ENCODE data around the gene NEMP2.

NEMP2 gene

GRCh38 chr2:190460487-190460886, 74.0 kb downstream of the NEMP2 start:
- in situ Hi-C loops (cut with MboI; ENCODE audit: low sequenced_read_pairs) = no loop called here

GRCh38 chr2:190459881-190460280, 74.6 kb downstream of the NEMP2 start:
- in situ Hi-C loops (cut with MboI; ENCODE audit: low sequenced_read_pairs) = no loop called here

GRCh38 chr2:190458352-190459107, 76.0 kb downstream of the NEMP2 start:
- in situ Hi-C loops (cut with MboI; ENCODE audit: low sequenced_read_pairs) = no loop called here

- in situ Hi-C loops (cut with MboI; ENCODE audit: low sequenced_read_pairs) = no loop called here
Observed at GRCh38 chr2:190457256-190457655, 77.3 kb downstream of the NEMP2 start.

- in situ Hi-C loops (cut with MboI; ENCODE audit: low sequenced_read_pairs) = no loop called here
Observed at GRCh38 chr2:190456833-190457232, 77.7 kb downstream of the NEMP2 start.

GRCh38 chr2:190455358-190456095, 79.0 kb downstream of the NEMP2 start:
- in situ Hi-C loops (cut with MboI; ENCODE audit: low sequenced_read_pairs) = no loop called here

- in situ Hi-C loops (cut with MboI; ENCODE audit: low sequenced_read_pairs) = no loop called here
Observed at GRCh38 chr2:190454795-190455194, 79.7 kb downstream of the NEMP2 start.

Data from HL-60/S4 treated with retinoic acid at 250 ng/mL for 4 days and 3 days (cell line).